ENCODE measurements around the gene SNAPC5. TPM values are rescaled to one million over a fixed set of nuclear protein-coding genes. Genes with fewer than 3 reads are reported as not detected.

SNAPC5 gene
- 10 to 100 TPM; 12.2 to 26.4 (median 20.4) TPM for total RNA-seq

DNA sequence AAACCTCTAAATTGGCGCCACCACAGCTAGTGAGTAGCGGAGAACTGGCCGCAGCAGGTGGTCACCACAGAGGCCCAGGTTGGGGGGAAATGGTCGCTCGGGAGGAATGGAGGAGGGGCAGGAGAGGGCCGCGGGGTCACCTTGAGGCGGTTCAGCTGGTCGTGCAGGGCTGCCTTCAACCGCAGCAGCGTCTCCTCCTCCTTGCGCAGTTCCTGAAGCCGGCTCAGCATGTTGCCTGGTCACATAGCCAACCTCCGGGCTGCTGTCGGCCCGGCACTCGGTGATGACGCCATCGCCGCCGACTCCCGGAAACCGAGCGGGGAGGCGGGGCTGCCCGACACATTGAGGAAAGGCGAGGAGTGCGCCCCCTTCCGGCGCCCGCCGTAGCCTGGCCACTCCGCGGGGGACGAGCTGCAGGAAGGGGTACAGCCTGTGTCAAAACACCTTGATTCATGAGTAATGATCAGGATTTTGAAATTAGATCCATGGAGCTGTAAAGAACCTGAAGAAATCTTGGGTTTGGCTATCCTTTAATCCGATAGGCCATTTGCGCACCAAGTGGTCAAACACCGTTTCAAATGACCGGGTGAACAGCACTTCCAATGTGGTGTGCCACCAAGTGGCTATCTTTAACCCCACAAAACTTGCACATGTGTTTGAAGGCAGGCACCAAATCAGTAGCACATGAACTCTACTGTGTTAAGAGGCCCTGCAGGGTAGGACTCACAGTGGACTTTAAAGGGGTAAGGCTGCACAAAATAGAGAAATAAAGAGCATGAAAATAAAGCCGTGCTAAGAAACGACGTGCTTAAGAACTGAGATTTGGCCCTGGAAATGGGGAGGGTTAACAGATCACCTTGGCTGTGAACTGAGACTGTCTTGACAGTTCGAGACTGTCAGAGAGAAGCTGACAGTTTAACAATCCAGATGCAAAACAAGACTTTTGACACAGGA lies at the start of gene SNAPC5:
TSS of gene SNAPC5 (minus strand) at position 261 of the 954 bp plus-strand sequence. CDS start at position 230, 31 bp downstream.
- Histone ChIP-seq H3K27me3 (no peaks in the 10 kb centered on the region), H3K9me3 (no peaks in the 10 kb centered on the region), H3K27ac (peak within 1 kb of the TSS; percentile 82 to 87 (median 85)), H3K4me1 (peaks cover 0 to 33% (median 6%) of the 10 kb centered on the region in 4 donors), H3K4me3 (peak within 1 kb of the TSS; percentile 65 to 86 (median 70)), H3K36me3 (peaks cover 0 to 68% (median 0%) of the 10 kb centered on the region in 3 donors)
- TF ChIP-seq POLR2A (IDR thresholded peaks at IDR 0.05) (peak; percentile 55 to 66), CTCF (IDR thresholded peaks at IDR 0.05) (peak; percentile 96 to 99 (median 98))
- peak; percentile 98 to 99 (median 98) for DNase-seq

- Histone ChIP-seq H3K36me3 (peaks cover 0 to 16% (median 0%) of the 10 kb centered on the region in 3 donors), H3K4me3 (no peak overlapping the region), H3K9me3 (no peaks in the 10 kb centered on the region), H3K27ac (no peak overlapping the region), H3K4me1 (no peaks in the 10 kb centered on the region), H3K27me3 (no peaks in the 10 kb centered on the region)
- TF ChIP-seq CTCF (IDR thresholded peaks at IDR 0.05) (no peak), POLR2A (IDR thresholded peaks at IDR 0.05) (no peak)
- no peak for DNase-seq
Measured at GRCh38 chr15:66545255-66545654, 47.7 kb upstream of the SNAPC5 start.

GRCh38 chr15:66542896-66543295 lies 45.3 kb upstream of the SNAPC5 start:
- Histone ChIP-seq H3K27me3 (no peaks in the 10 kb centered on the region), H3K4me1 (no peaks in the 10 kb centered on the region), H3K4me3 (no peak overlapping the region), H3K27ac (no peak overlapping the region), H3K9me3 (no peaks in the 10 kb centered on the region), H3K36me3 (peaks cover 0 to 13% (median 0%) of the 10 kb centered on the region in 3 donors)
- no peak for DNase-seq
- no peak for TF ChIP-seq CTCF (IDR thresholded peaks at IDR 0.05)
- no peak for TF ChIP-seq POLR2A (IDR thresholded peaks at IDR 0.05)

DNA sequence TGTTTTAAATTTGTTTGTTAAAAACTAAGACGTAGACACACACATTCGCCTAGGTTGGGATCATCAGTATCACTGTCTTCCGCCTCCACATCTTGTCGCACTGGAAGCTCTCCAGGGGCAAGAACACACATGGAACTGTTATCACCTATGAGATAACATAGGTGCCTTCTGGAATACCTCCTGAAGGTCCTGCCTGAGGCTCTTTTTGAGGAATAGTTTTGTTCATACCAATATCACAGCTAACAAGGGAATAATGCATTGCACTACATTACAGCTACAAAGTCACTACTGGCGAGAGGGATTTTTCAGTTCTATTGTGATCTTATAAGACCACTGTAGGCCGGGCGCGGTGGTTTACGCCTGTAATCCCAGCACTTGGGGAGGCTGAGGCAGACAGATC lies 37.5 kb upstream of the SNAPC5 start:
- no peak for DNase-seq
- Histone ChIP-seq H3K27ac (no peak overlapping the region), H3K4me3 (no peak overlapping the region), H3K4me1 (no peaks in the 10 kb centered on the region), H3K36me3 (peaks cover 0 to 2% (median 0%) of the 10 kb centered on the region in 3 donors), H3K9me3 (no peaks in the 10 kb centered on the region), H3K27me3 (no peaks in the 10 kb centered on the region)
- TF ChIP-seq CTCF (IDR thresholded peaks at IDR 0.05) = no peak
- no peak for TF ChIP-seq POLR2A (IDR thresholded peaks at IDR 0.05)

DNA sequence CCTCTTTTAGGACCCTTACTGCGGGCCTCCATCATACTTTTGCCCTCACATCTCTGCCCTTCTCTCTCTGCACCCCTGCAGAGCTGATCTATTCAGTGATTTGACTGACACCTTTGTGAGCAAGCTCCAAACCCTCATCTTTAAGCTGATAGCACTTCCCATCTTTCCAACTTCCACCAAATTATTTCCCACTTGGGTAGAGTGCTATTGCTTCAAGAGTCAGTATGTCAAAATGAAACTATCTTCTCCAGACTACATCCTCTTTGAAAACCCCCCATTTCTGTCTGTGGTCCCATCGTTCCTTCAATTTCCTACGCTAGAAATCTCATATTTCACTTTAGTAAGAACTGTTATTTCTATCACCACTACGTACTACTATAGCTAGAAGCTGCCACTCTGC lies 27.3 kb upstream of the SNAPC5 start:
- Histone ChIP-seq H3K9me3 (no peaks in the 10 kb centered on the region), H3K27me3 (no peaks in the 10 kb centered on the region), H3K27ac (no peak overlapping the region), H3K36me3 (peaks cover 0 to 27% (median 0%) of the 10 kb centered on the region in 3 donors), H3K4me1 (no peaks in the 10 kb centered on the region), H3K4me3 (no peak overlapping the region)
- TF ChIP-seq CTCF (IDR thresholded peaks at IDR 0.05) = no peak
- no peak for TF ChIP-seq POLR2A (IDR thresholded peaks at IDR 0.05)
- no peak for DNase-seq

Data from Peyer's patch (tissue), 4 donors.